Measurements from ENCODE around the gene PSMD9.

PSMD9 gene

GRCh38 chr12:121918679-121919038 lies 30.1 kb downstream of the PSMD9 start:
- no peak for ATAC-seq
- TF ChIP-seq BACH2 (CRISPR knock-in tag; IDR thresholded peaks at IDR 0.05; ENCODE audit: borderline replicate concordance), result no peak
- TF ChIP-seq, protein P1, sequence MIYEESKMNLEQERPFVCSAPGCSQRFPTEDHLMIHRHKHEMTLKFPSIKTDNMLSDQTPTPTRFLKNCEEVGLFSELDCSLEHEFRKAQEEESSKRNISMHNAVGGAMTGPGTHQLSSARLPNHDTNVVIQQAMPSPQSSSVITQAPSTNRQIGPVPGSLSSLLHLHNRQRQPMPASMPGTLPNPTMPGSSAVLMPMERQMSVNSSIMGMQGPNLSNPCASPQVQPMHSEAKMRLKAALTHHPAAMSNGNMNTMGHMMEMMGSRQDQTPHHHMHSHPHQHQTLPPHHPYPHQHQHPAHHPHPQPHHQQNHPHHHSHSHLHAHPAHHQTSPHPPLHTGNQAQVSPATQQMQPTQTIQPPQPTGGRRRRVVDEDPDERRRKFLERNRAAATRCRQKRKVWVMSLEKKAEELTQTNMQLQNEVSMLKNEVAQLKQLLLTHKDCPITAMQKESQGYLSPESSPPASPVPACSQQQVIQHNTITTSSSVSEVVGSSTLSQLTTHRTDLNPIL (CRISPR knock-in tag; IDR thresholded peaks at IDR 0.05; ENCODE audit: low read depth), result no peak
- no peak for TF ChIP-seq GLIS3 (CRISPR knock-in tag; IDR thresholded peaks at IDR 0.05)
- TF ChIP-seq, protein P2, sequence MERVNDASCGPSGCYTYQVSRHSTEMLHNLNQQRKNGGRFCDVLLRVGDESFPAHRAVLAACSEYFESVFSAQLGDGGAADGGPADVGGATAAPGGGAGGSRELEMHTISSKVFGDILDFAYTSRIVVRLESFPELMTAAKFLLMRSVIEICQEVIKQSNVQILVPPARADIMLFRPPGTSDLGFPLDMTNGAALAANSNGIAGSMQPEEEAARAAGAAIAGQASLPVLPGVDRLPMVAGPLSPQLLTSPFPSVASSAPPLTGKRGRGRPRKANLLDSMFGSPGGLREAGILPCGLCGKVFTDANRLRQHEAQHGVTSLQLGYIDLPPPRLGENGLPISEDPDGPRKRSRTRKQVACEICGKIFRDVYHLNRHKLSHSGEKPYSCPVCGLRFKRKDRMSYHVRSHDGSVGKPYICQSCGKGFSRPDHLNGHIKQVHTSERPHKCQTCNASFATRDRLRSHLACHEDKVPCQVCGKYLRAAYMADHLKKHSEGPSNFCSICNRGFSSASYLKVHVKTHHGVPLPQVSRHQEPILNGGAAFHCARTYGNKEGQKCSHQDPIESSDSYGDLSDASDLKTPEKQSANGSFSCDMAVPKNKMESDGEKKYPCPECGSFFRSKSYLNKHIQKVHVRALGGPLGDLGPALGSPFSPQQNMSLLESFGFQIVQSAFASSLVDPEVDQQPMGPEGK (CRISPR knock-in tag; IDR thresholded peaks at IDR 0.05; ENCODE audit: borderline replicate concordance), result no peak
- no peak for TF ChIP-seq TCF4 (CRISPR knock-in tag; IDR thresholded peaks at IDR 0.05; ENCODE audit: borderline replicate concordance)
- no peak for TF ChIP-seq ISL1 (CRISPR knock-in tag; IDR thresholded peaks at IDR 0.05)
- TF ChIP-seq TOX (CRISPR knock-in tag; IDR thresholded peaks at IDR 0.05; ENCODE audit: borderline replicate concordance), result no peak
- TF ChIP-seq POU6F1 (CRISPR knock-in tag; IDR thresholded peaks at IDR 0.05; ENCODE audit: borderline replicate concordance, low read depth), result no peak
- no peak for TF ChIP-seq ARNTL (CRISPR knock-in tag; IDR thresholded peaks at IDR 0.05; ENCODE audit: borderline replicate concordance, low read depth)
- TF ChIP-seq ZNF565 (CRISPR knock-in tag; conservative IDR thresholded peaks at IDR 0.05; ENCODE audit: low read depth), result no peak

DNA sequence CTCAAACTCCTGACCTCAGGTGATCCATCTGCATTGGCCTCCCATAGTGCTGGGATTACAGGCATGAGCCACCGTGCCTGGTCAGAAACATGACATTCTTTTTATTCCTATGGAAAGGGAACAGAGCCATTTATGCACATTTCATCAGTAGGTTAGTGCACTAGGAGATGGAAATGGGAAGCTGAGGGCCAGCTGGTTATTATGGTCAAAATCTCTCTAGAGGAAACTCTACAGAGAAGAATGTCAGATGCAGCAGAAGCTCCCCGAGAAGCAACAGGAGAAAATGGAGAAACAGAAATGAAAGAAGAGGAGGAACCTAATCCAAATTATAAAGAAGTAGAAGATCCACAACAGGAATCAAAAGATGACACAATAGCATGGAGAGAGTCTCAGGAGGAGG lies 32.5 kb downstream of the PSMD9 start:
- no peak for ATAC-seq
- TF ChIP-seq POU6F1 (CRISPR knock-in tag; IDR thresholded peaks at IDR 0.05; ENCODE audit: borderline replicate concordance, low read depth), result no peak
- TF ChIP-seq ZNF8 (CRISPR knock-in tag; IDR thresholded peaks at IDR 0.05), result no peak
- TF ChIP-seq ARNTL (CRISPR knock-in tag; IDR thresholded peaks at IDR 0.05; ENCODE audit: borderline replicate concordance, low read depth), result no peak
- no peak for TF ChIP-seq ZNF70 (CRISPR knock-in tag; IDR thresholded peaks at IDR 0.05)
- no peak for TF ChIP-seq SNAI2 (CRISPR knock-in tag; IDR thresholded peaks at IDR 0.05)
- TF ChIP-seq CSDC2 (CRISPR knock-in tag; IDR thresholded peaks at IDR 0.05), result no peak

- TF ChIP-seq ZFP30 (CRISPR knock-in tag; IDR thresholded peaks at IDR 0.05) (no peak), ZNF70 (CRISPR knock-in tag; IDR thresholded peaks at IDR 0.05) (no peak), SNAI2 (CRISPR knock-in tag; IDR thresholded peaks at IDR 0.05) (no peak), ZC3H10 (CRISPR knock-in tag; IDR thresholded peaks at IDR 0.05) (no peak), ISL1 (CRISPR knock-in tag; IDR thresholded peaks at IDR 0.05) (no peak), GLIS3 (CRISPR knock-in tag; IDR thresholded peaks at IDR 0.05) (no peak), ZNF565 (CRISPR knock-in tag; conservative IDR thresholded peaks at IDR 0.05; ENCODE audit: low read depth) (no peak)
- TF ChIP-seq, protein P1 (CRISPR knock-in tag; IDR thresholded peaks at IDR 0.05; ENCODE audit: low read depth), result no peak
- ATAC-seq, result peak; percentile 41
Observed at GRCh38 chr12:121925358-121925695, 36.7 kb downstream of the PSMD9 start.

- TF ChIP-seq, protein P2 (CRISPR knock-in tag; IDR thresholded peaks at IDR 0.05; ENCODE audit: borderline replicate concordance), result no peak
- TF ChIP-seq GLIS3 (CRISPR knock-in tag; IDR thresholded peaks at IDR 0.05) (no peak), TSHZ2 (CRISPR knock-in tag; IDR thresholded peaks at IDR 0.05) (no peak), ZNF565 (CRISPR knock-in tag; conservative IDR thresholded peaks at IDR 0.05; ENCODE audit: low read depth) (no peak)
- ATAC-seq, result no peak
Observed at GRCh38 chr12:121926874-121927706, 38.5 kb downstream of the PSMD9 start.
